ENCODE data around the gene CCDC141.

Gene CCDC141

GRCh38 chr2:178954049-178954448 lies 95.9 kb downstream of the CCDC141 start:
- no peak for DNase-seq

DNA sequence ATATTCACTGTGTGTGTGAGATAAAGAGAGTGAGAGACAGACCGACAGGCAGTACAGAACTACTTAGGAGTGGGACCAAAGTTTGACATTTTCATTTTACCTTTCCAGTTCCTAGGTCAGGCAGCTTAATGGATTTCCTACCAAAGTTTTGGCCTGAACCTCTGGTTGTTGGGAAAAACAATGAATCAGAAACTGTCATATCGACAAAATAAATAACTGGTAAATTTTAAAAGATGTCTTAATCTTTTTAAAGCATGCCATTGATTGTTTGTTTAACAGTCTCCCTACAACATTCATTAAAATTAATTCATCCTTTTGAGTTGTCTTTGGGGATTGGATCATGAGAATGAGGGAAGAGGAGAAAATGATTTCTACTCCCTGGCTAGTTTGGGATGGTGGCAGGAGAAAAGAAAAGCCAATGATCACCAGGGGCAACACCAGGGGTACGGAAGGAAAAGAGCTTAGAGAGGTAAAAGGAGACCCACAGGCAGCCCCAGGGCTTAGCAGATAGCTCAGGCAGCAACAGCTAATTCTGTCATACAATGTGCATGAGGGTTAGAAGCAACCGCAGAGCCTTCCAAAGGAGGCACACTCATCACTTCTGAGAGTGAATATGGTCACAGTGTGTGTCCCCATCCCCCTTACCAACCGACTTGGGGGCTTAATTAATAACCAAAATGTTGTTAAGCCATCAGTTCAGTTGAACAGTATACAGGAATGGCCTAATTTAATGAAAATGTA lies 98.5 kb downstream of the CCDC141 start:
- no peak for DNase-seq

DNA sequence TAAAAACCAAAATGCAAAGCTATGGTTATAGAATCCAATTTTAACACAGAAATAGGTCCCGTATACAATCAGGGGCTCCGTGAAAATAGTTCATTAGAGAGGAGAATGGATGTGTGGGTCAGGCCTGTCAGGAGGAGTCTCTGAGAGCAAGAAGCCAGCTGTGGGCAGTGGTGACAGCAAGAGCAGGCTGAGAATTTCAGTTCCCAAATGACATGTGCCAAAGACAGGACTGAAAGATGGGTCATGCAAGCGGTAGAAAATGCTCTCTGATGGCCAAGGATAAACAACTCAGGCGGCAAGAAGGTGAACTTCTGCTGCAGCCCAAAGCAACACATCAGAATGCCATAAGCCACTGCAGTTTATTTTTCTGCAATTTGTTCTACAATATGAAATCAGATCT lies 100.4 kb downstream of the CCDC141 start:
- peak; percentile 82 for DNase-seq

DNA sequence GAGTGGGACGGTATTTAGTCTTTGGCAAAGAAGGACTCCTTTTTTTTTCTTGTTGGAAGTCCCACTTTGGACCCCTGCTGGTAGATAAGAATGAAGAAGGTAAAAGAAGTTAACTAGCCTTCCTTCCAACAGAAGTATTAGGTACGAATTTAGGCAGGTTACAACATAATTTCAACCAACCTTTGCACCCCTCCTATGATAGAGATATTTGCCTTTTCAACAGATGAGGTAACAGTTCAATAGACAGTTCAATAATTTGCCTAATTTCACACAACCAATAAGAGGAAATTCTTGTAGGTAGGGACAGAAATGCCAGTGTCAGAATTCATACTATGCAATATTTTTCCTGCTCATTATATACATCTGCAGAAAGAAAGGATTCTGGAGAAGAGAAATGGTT lies 100.8 kb downstream of the CCDC141 start:
- no peak for DNase-seq

DNA sequence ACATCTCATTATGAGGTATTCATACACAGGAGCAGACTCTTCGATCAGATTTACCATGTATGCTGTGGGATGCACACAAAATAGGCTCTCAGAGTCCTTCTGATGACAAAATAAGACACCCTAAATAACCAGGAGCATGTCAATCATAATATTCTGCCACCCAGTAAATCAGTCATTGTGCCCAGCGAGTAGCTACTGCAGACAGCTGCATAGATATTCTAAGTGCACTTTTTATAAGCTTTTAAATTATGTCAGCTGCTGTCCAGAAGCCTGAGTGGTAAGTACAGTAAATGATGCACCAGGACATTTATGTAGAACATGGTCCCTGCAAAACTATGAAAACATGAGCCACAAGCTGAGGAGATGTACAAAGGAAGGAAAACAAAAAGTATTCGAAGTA lies 102.9 kb downstream of the CCDC141 start:
- DNase-seq, result no peak

DNA sequence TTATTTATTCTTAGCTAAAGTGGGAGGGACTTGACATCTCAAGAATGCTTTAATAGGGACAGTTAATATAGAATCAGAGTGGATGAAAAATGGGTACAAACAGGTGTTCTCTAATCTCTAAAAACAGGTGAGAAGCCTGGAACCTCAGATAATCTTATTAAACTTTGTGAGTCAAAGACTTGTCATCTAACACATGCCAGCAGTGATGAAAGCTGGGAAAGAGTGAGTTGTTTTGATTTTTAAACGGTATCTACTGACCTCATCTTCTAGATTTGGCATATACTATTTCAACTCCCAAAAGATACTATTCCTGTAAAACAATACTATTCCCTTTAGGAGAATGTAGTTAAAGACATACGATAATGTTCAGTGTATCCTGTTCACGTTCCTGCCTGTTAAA lies 103.4 kb downstream of the CCDC141 start:
- DNase-seq, result no peak

DNA sequence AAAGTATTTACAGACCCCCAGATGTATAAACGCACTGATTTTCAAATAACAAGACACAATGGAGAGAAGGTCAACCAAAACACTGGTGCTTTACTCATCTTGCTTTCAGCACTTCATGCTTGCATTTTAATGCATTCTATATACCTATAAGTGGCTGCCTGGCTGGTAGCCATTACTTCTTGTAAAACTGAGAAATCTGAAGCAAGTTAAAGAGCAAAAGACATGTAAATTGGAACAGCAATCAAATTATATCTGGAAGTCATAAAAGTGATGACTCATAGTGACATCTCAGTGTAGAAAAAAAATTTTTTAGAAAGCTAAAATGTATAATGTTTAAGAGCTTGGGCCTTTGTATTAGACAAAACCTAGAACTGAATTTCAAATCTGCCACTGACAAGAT lies 106.2 kb downstream of the CCDC141 start:
- DNase-seq, result no peak

DNA sequence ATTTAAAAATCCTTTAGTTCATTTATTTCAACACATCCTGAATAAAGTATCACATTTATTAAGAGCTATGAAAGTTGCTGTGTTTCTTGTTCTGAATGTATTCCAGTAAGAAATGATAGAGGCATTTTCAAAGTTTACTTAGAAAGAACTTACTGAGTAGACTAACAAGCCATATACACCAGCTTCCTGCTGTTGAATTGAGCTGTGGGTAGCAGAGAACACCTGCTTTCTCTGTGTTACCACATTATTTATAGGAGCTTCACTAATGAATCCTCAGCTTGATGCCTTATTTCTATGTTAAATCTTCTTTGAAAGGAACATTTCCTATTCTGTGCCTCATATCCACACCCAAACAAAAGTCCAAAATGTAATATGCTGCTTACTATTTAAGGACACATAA lies 115.4 kb downstream of the CCDC141 start:
- no peak for DNase-seq

DNA sequence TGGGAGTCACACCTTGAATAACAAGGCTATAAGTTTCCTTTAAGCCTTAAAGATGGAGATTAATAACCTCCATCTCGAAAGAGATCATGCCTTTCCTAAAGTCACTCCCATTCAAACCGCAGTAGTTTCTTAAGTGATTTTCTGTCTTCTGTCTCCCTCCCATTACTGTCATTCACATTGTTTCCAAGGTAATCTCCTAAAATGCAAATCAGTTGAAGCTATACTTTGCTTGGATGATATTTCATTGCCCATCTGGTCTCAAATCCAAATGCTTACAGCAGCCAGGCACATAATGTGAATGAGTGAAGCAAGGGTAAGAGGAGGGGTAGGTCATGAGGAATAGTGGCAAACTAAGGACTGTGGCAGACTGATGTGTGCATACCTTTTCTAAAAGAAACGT lies 116.4 kb downstream of the CCDC141 start:
- DNase-seq, result no peak

DNA sequence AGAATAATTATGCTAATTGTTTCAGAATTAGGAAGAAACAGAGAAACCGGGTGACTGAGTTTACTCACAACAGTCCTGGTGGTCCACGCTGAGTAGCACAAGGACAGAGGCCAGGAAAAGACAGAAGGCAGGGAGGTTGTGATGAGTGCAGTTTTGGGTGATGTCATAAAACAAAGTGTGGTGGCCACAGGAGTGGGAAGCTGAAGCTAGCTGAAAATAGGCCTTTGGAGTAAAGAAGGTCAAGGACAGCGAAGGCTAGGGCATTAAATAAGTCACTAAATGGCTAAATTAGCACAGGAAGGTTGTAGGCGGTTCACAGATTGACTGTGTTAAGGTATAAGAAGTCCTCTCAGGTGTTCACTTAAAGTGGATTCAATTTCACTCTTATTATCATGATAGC lies 121.9 kb downstream of the CCDC141 start:
- no peak for DNase-seq

DNA sequence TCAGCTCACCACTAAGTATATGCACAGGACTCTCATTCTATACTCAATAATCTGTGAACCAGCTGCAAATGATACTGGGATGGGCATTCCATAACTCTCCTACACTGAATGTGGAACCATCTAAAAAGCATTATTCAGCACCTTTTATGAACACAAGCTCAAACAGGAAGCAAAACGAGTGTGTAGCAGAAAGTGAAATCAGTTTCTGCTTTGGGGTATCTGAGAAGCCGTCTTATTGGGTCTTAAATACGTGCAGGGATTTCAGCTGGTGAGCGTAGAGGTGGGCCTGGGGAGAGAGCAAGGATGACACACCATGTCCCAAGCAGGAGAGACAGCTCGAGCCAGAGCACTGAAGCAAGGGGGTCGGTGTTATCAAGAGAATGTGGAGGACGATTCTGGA lies 122.8 kb downstream of the CCDC141 start:
- no peak for DNase-seq

- DNase-seq, result no peak
Measured at GRCh38 chr2:178924817-178925216, 125.1 kb downstream of the CCDC141 start.

- no peak for DNase-seq
Measured at GRCh38 chr2:178923546-178923945, 126.4 kb downstream of the CCDC141 start.

GRCh38 chr2:178920916-178921513 lies 128.9 kb downstream of the CCDC141 start:
- no peak for DNase-seq

- no peak for DNase-seq
Measured at GRCh38 chr2:178917555-178917954, 132.4 kb downstream of the CCDC141 start.

- DNase-seq, result no peak
Measured at GRCh38 chr2:178915423-178916173, 134.3 kb downstream of the CCDC141 start.

- DNase-seq, result peak; percentile 72
Measured at GRCh38 chr2:178914259-178914849, 135.6 kb downstream of the CCDC141 start.

GRCh38 chr2:178913049-178913441 lies 136.9 kb downstream of the CCDC141 start:
- no peak for DNase-seq

DNA sequence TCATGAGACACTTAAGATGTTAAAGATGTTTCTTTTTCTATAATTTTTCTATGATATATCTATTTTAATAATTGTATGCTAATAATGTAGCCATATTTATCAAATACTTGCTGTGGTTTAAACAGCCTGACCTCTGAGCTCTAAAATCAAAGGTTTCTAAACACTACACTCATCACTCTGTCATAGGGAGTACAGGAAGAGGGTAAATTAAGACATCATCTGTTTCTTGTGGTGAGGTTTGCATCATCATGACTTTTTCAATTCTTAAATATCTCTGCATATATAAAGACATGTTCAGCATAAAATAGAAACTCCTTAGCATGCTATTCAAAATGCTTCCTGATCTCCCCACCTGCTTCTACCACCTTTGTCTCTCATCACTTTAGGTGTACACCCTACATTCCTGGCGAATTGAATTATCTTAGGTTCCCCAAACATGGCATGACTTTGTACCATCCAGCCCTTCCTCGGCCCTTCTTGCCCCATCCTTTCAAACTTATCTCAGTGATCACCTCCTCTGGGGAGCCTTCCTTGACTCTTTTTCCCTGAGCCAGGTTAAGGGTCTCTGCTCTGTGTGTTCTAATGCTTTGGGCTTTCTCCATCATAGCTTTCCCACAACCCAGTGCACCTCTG lies 137.4 kb downstream of the CCDC141 start:
- no peak for DNase-seq

- no peak for DNase-seq
Measured at GRCh38 chr2:178911039-178911438, 138.9 kb downstream of the CCDC141 start.

DNA sequence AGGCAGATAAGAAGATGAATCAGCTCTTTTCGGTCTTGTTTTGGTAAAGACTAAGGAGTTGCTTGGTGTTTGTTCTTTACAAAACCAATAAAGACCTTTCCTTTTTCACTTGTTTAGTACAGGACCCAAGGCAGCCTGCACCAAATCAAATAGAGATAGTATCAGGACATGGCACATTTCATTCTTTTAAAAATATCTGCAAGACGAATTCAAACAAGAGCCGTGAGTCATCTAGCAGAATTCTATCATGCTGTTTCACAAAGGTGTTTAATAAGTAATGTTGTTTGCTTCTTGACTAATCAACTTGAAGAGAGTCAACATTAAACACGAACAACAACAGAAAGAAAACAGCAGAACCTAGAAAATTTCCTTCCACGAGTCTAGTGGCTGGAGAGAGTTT lies 139.9 kb downstream of the CCDC141 start:
- no peak for DNase-seq

- no peak for DNase-seq
Measured at GRCh38 chr2:178909507-178909906, 140.4 kb downstream of the CCDC141 start.

GRCh38 chr2:178908810-178909209 lies 141.1 kb downstream of the CCDC141 start:
- no peak for DNase-seq
